Stimulated activated CD4-positive, alpha-beta T cell treated with anti-CD3 and anti-CD28 coated beads, Interleukin-1b, Interleukin-23, amount 100 ng/mL, for 48 hours (primary cell): ENCODE data around the gene ZNF211.

ENCODE experiments used
- DNase-seq: peaks from one replicate; pipeline ENCODE4 v3.0.0-alpha.2; 2020

Gene ZNF211

GRCh38 chr19:57656346-57656745 lies 23.4 kb downstream of the ZNF211 start:
- no peak for DNase-seq

- no peak for DNase-seq
These were observed 31.5 kb downstream of the ZNF211 start for GRCh38 chr19:57664269-57665127.

DNA sequence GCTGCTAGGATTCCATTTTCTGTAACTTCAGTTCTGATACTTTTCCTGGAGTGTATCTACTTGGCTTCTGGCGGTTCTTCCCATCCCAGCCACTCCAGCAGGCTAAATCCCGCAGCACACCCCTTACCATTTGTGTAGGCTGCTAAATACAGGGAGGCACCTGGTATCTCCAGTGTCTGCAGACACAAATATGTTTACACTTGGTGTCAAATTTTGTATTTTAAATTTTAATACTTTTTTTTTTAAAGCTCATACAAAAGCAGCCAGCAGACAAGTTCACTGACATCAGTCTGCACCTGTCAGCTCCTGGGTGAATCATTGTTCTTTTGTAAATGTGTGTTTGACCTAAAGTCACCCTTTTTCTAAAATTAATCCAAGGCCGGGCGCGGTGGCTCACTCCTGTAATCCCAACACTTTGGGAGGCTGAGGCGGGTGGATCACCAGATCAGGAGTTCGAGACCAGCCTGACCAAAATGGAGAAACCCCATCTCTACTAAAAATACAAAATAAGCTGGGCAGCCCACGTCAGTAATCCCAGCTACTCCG lies 32.4 kb downstream of the ZNF211 start:
- no peak for DNase-seq

- DNase-seq, result no peak
These were observed 34.3 kb downstream of the ZNF211 start for GRCh38 chr19:57667228-57667627.

GRCh38 chr19:57668635-57669034 lies 35.7 kb downstream of the ZNF211 start, which contains the start of gene ZSCAN4:
Gene ZSCAN4, plus strand, starts transcription at chr19:57668935. Its CDS starts 7,211 bp downstream, at chr19:57676146.
- no peak for DNase-seq

DNA sequence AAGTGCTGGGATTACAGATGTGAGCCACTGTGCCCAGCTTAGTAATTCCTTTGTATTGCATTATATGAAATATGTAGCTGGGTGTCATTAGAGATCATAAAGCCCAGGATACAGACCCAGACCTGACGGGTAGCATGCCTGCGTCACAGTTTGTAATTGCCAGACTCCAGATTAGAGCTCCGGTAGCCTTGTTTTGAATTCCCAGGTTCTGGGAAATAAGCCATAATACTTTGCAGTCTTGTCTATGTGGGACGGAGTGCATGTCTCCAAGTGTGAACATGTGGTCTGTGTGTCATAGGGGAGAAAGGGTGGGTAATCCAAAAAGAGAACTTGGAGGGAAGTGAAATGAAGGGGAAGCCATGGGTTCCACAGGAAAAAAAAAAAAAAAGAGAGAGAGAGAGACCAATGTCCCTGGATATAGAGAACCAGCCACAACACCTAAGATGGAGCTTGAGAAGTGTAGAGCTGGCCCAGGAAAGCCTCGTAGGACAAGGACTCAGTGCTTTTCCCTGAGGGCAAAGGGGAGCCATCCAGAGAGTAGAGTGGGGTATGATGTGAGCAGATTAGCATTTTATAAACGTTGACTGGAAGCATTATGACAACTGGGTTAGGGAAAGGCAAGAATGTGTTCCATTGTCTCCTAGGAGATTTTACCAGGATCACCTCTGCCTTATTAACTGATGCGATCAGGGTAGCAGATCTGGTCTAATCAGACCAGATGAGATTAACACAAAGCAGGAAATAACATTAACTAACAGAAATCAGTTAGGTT lies 38.3 kb downstream of the ZNF211 start:
- no peak for DNase-seq

GRCh38 chr19:57672466-57672865 lies 39.5 kb downstream of the ZNF211 start:
- DNase-seq, result no peak

GRCh38 chr19:57675881-57676280 lies 42.9 kb downstream of the ZNF211 start:
- DNase-seq, result no peak

DNA sequence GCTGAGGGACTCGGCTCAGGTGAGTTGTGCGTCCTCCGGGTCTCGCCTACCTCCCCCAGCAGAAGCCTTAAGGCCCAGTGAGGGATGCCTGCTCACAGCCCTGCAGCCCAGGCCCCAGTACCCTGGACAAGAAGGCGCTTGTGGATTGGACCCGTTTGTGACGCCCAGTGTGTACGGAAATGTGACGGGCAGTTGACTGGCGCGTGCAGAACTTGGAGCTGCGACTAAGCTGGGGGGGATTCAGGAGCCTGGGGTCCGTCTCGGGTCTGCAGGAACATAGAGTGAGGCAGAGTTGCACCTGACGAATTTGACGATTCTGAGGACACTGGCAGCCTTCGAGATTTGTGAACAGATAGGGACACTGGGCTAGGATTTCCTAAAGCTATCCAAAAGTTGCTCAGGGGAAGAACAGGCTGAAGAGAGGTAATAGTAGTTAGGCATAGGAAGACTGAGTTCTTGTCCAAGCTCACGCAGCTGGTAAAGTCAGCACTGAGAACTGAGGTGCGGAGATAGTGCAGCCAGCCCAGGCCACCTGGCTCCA lies 49.3 kb downstream of the ZNF211 start:
- DNase-seq, result no peak

- no peak for DNase-seq
These were observed 53.8 kb downstream of the ZNF211 start for GRCh38 chr19:57686727-57687126.

- no peak for DNase-seq
These were observed 54.5 kb downstream of the ZNF211 start for GRCh38 chr19:57687363-57688010.

DNA sequence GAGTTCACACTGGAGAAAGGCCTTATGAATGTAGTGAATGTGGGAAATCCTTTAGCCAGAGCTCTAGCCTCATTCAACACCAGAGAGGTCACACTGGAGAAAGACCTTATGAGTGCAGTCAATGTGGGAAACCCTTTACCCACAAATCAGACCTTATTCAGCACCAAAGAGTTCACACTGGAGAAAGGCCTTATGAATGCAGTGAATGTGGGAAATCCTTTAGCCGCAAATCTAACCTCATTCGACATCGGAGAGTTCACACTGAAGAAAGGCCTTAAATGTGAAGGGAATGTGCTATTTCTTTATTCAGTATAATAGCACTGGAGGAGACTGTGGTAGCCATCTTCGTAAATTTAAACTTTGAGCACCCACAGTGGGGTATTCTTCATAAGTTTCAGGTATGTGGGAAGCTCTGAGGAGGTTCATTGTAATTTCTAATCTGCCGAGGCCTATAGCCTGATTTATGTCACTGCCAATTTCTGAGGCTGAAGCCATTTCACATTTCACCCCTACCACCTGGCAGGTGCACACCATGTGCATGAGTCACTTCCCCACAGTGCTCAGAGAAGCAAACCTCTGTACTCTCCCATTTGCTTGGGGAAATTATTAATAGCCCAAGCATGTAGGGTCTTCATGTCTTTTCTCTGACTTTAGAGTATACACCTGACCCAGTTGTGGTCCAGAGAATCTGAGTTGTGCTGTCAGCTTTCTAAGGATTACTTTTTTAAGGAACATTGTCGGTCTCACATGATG lies 55.2 kb downstream of the ZNF211 start:
- DNase-seq, result no peak

DNA sequence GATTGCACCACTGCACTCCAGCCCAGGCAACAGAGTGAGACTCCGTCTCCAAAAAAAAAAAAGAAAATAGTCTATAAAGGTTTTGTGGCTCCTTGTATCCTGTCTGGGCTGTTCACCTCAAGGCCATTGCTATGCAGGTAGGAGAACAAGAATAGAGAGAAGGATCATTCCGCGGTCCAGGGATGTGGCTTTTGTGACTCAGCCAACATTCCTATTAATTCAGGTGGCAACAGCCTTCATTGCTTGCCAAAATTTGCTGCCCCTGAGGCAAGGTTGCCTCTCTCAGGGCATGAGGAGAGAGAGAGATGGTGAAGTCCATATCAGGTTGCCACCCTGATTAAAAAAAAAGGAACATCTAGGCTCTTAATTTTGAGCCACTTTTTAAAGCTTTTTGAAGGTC lies 56.8 kb downstream of the ZNF211 start:
- DNase-seq, result no peak
